K562 (cell line): ENCODE results near the gene MARCHF11. TPM values are rescaled to one million over a fixed set of nuclear protein-coding genes. Genes with fewer than 3 reads are reported as not detected.

Source experiments
- ATAC-seq: fragments of 200-7000 bp; cut with Tn5 transposase; 3 replicates; pipeline ENCODE4 v1.9.1; 2020; ENCODE audit warnings: moderate library complexity
- BruUV-seq: library from RNA; stranded (reverse); fragments of 400-500 nt; replicated peaks from 2 replicates; lab custom pipeline; 2021; lab: Mats Ljungman, UMichigan
- CTCF ChIA-PET: fragments of 300-600 bp; formaldehyde crosslinking; extraction: SDS; loops from one replicate; lab custom pipeline; 2021; ENCODE audit warnings: low intra/inter-chr PET ratio; lab: Yijun Ruan, JAX
- POLR2A ChIA-PET: fragments of 300-600, 350-650 bp; sonication (Branson Sonifier 250); formaldehyde crosslinking; extraction: SDS; loops from one replicate; lab custom pipeline; 2021; ENCODE audit warnings: antibody characterized with exemption, inconsistent platforms; lab: Yijun Ruan, JAX
- DNase-seq, 4 experiments: peaks; one replicate each; pipeline versions ENCODE4 v3.0.0 to v3.0.0-alpha.2; 2011 to 2018; ENCODE audit warnings: low spot score in 3 of 4, mixed read lengths in 3 of 4; ENCODE audit errors: extremely low read depth in 1 of 4
- FAIRE-seq: peaks from 2 replicates; lab custom pipeline; 2011; peaks lifted over from hg19 to GRCh38; lab: Jason Lieb, UNC
- H2AFZ ChIP-seq: 2 replicates; pipeline ENCODE4 v1.6.0; 2011; ENCODE audit warnings: low read depth, low read length, control low read depth, inconsistent platforms
- H3K27ac ChIP-seq: fragments of 200-600 bp; 3 replicates; pipeline ENCODE4 v1.8.0; 2011; ENCODE audit warnings: low read depth, mild to moderate bottlenecking, control low read depth, inconsistent platforms, low read length, moderate library complexity, mixed read lengths; ENCODE audit errors: extremely low read depth
- H3K27me3 ChIP-seq, 2 experiments: fragments of 300-600 bp in 1 of 2; 2 replicates in 1 of 2; 3 replicates in 1 of 2; pipeline versions ENCODE4 v1.6.0 to v1.8.0; 2011; ENCODE audit warnings: inconsistent platforms in 2 of 2, low read length in 2 of 2, mild to moderate bottlenecking in 1 of 2, mixed read lengths in 1 of 2, moderate library complexity in 1 of 2; ENCODE audit not compliant: control insufficient read depth in 2 of 2, insufficient read depth in 2 of 2
- H3K36me3 ChIP-seq: fragments of 300-600 bp; 3 replicates; pipeline ENCODE4 v1.8.0; 2011; ENCODE audit warnings: mild to moderate bottlenecking, low read length, inconsistent platforms; ENCODE audit not compliant: control insufficient read depth, insufficient read depth
- H3K4me1 ChIP-seq, 2 experiments: fragments of 200-600 bp in 1 of 2; replicated peaks in 1 of 2; 2 replicates in 1 of 2; 3 replicates in 1 of 2; pipeline versions ENCODE4 v1.5.1 to v1.8.0; 2011; ENCODE audit warnings: inconsistent platforms in 2 of 2, low read length in 2 of 2, mild to moderate bottlenecking in 1 of 2, mixed read lengths in 1 of 2, moderate library complexity in 1 of 2; ENCODE audit not compliant: control insufficient read depth in 2 of 2, insufficient read depth in 2 of 2
- H3K4me2 ChIP-seq: 2 replicates; pipeline ENCODE4 v1.6.1; 2011; ENCODE audit warnings: low read length, control low read depth, inconsistent platforms, mixed read lengths; ENCODE audit not compliant: insufficient read depth
- H3K4me3 ChIP-seq: fragments of 200-600 bp; sonication (generic), shearing (Covaris generic); 2 replicates; pipeline ENCODE4 v1.5.1; 2016; ENCODE audit warnings: control low read depth, inconsistent platforms
- H3K79me2 ChIP-seq: fragments of 200-600 bp; 3 replicates; pipeline ENCODE4 v1.8.0; 2011; ENCODE audit warnings: low read length, inconsistent platforms; ENCODE audit not compliant: control insufficient read depth, insufficient read depth
- H3K9ac ChIP-seq, 2 experiments: 2 replicates each; pipeline versions ENCODE4 v1.6.0 to v1.6.1; 2011; ENCODE audit warnings: low read depth in 2 of 2, low read length in 2 of 2, control low read depth in 1 of 2, inconsistent platforms in 1 of 2, mild to moderate bottlenecking in 1 of 2, mixed read lengths in 1 of 2; ENCODE audit not compliant: insufficient read depth in 1 of 2
- H3K9me1 ChIP-seq: one replicate; pipeline ENCODE4 v1.6.0; 2011; ENCODE audit warnings: inconsistent platforms, mild to moderate bottlenecking, low read length, moderate library complexity; ENCODE audit not compliant: control insufficient read depth, insufficient read depth
- H3K9me3 ChIP-seq: replicated peaks from 2 replicates; pipeline ENCODE4 v1.5.1; 2011; ENCODE audit warnings: low read depth, low read length, inconsistent platforms; ENCODE audit not compliant: control insufficient read depth, insufficient read depth
- H4K20me1 ChIP-seq: replicated peaks from 2 replicates; pipeline ENCODE4 v1.6.1; 2011; ENCODE audit warnings: low read length, inconsistent platforms, mixed read lengths; ENCODE audit not compliant: control insufficient read depth, insufficient read depth
- NCOA2 ChIP-seq, 2 experiments: fragments of 450-650 bp; IDR thresholded peaks; 2 replicates each; pipeline ENCODE4 v1.6.1; 2018; ENCODE audit warnings: mild to moderate bottlenecking in 2 of 2, moderate library complexity in 1 of 2; ENCODE audit not compliant: partially characterized antibody in 2 of 2
- NFXL1 ChIP-seq: fragments of 450-650 bp; formaldehyde crosslinking; IDR thresholded peaks from 2 replicates; pipeline ENCODE4 v1.4.0; 2021; ENCODE audit warnings: mild to moderate bottlenecking
- RFX5 ChIP-seq: IDR thresholded peaks from 2 replicates; pipeline ENCODE4 v1.6.1; 2011; ENCODE audit warnings: low read depth, mild to moderate bottlenecking, improper control_type of control experiment, low read length
- STAT5B ChIP-seq: fragments of 250-450 bp; sonication (Bioruptor Pico); IDR thresholded peaks from 2 replicates; pipeline ENCODE4 v1.8.0; 2021; ENCODE audit warnings: mild to moderate bottlenecking, inconsistent platforms
- TBP ChIP-seq: optimal IDR thresholded peaks from 2 replicates; pipeline ENCODE3; 2011; ENCODE audit warnings: low read depth, low read length, improper control_type of control experiment
- ZNF12 ChIP-seq: sonication (generic); formaldehyde crosslinking; IDR thresholded peaks from 2 replicates; pipeline ENCODE4 v1.4.0; 2020; ENCODE audit warnings: mild to moderate bottlenecking, missing genetic modification reagents
- ZNF445 ChIP-seq: fragments of 250-450 bp; sonication (Bioruptor Pico); IDR thresholded peaks from 2 replicates; pipeline ENCODE4 v1.4.0; 2020; ENCODE audit warnings: low read depth, mild to moderate bottlenecking, moderate library complexity
- WGBS: fragments of 100-300 bp; shearing (Covaris generic); methylation state at CpG from one replicate; pipeline ENCODE4 v1.1.6; 2016; ENCODE audit warnings: low coverage, mixed read lengths; ENCODE audit not compliant: insufficient coverage; ENCODE audit errors: missing lambda C conversion rate; 5-methylcytosine and 5-hydroxymethylcytosine counted together
- in situ Hi-C: fragments of 300-500 bp; cut with MboI; formaldehyde crosslinking; loops from 4 replicates; pipeline ENCODE4 v1.15.0; 2018; ENCODE audit warnings: inconsistent platforms, mixed read lengths
- intact Hi-C: fragments of 100-400 bp; cut with micrococcal nuclease; formaldehyde crosslinking; loops from 2 replicates; pipeline ENCODE4 v1.14.2; 2022
- polyA plus RNA-seq, 8 experiments: library from polyadenylated mRNA; depleted of rRNA in 4 of 8; stranded (reverse) in 5 of 8; unstranded in 3 of 8; fragments of >200 nt; fragmentation: Nextera tagmentation in 2 of 8; fragmentation: Illumina TruSeq in 1 of 8; extraction: Ambion mirVana in 2 of 8; extraction: Trizol in 1 of 8; gene quantifications; 2 replicates each; pipeline versions ENCODE4 v1.2.1 to v1.2.3, GENCODE V29; 2011 to 2014; ENCODE audit warnings: inconsistent platforms in 1 of 8, missing spikeins in 1 of 8
- total RNA-seq, 7 experiments: library from RNA; depleted of rRNA in 6 of 7; stranded (reverse); fragments of >200 nt in 6 of 7; fragmentation: Illumina TruSeq in 2 of 7; extraction: Trizol in 2 of 7; gene quantifications; 2 replicates each; pipeline versions ENCODE4 v1.2.1 to v1.2.3, GENCODE V29; 2011 to 2021; ENCODE audit warnings: low replicate concordance in 1 of 7
- TF ChIP-seq, protein P1 (sequence below): IDR thresholded peaks from 2 replicates; pipeline ENCODE4 v1.6.1; 2012; ENCODE audit warnings: low read depth, low read length, improper control_type of control experiment, borderline replicate concordance

The MARCHF11 gene
- total and polyA plus RNA-seq, 9 of the 15 experiments (the other 6 are each of a cell fraction or from before 2014, with no cell fraction given) = not detected

DNA sequence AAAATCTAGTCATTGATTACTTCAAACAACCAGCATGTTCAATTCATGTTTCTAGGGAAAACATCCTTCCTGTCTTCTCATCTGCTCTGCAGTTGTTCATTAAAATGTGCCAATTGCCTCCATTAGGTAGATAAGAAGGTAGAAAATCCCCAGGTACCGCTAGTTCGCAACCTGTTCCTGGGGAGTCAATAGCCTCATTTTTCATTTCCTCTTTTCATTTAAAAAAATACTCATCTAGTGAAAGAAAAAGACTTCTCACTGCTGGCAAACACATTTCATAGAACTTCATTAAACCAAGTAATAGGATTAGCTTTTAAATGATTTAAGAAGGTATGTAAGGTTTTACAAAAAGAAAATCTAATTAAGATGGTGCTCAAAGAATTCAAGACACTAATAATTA is 113.3 kb downstream of the MARCHF11 start (continued):
- TF ChIP-seq ZNF12 (CRISPR knock-in tag) = no peak
- no peak for TF ChIP-seq STAT5B (CRISPR knock-in tag)
- no peak for TF ChIP-seq ZNF445 (CRISPR knock-in tag)
- TF ChIP-seq, protein P1, sequence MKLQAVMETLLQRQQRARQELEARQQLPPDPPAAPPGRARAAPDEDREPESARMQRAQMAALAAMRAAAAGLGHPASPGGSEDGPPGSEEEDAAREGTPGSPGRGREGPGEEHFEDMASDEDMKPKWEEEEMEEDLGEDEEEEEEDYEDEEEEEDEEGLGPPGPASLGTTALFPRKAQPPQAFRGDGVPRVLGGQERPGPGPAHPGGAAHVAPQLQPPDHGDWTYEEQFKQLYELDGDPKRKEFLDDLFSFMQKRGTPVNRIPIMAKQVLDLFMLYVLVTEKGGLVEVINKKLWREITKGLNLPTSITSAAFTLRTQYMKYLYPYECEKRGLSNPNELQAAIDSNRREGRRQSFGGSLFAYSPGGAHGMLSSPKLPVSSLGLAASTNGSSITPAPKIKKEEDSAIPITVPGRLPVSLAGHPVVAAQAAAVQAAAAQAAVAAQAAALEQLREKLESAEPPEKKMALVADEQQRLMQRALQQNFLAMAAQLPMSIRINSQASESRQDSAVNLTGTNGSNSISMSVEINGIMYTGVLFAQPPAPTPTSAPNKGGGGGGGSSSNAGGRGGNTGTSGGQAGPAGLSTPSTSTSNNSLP = no peak

DNA sequence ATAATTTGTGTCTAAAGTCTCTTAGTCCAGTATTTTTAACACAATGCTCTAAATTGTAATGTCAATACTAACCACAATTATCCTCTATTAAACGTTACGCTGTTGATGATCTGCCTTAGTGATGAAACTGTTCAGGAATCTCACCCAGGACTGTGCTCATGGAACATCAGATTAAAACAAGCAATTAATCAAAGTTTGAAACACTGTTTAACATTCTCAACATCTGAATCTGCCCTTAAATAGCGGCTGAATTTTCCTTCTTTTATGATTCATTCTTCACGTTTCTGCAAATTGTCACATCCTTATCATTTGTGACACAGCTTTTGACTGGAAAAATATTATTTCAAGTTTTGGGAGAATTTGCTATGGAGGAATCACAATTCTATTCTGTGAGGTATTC is 113.8 kb downstream of the MARCHF11 start:
- FAIRE-seq (no peak), DNase-seq (no peak), ATAC-seq (no peak)
- ChIA-PET POLR2A (no interaction called here), CTCF (no interaction called here)
- Histone ChIP-seq H2AFZ (no peak overlapping the region), H3K4me2 (no peak overlapping the region), H3K9me3 (no peaks in the 10 kb centered on the region), H3K9me1 (no peaks in the 10 kb centered on the region), H3K27me3 (no peaks in the 10 kb centered on the region), H4K20me1 (no peaks in the 10 kb centered on the region), H3K9ac (no peak overlapping the region), H3K79me2 (no peaks in the 10 kb centered on the region), H3K4me1 (no peaks in the 10 kb centered on the region), H3K36me3 (no peaks in the 10 kb centered on the region), H3K27ac (no peak overlapping the region), H3K4me3 (no peak overlapping the region)
- no TSS peak for BruUV-seq
- WGBS = 0% methylated on average over 4 of the region's 4 CpGs
- TF ChIP-seq TBP (no peak), NCOA2 (IDR thresholded peaks at IDR 0.05; ENCODE audit: partially characterized antibody in 2 of 2) (no peak), NFXL1 (CRISPR knock-in tag) (no peak), RFX5 (no peak)
- intact Hi-C loops = no loop called here
- in situ Hi-C loops = no loop called here
